Stimulated activated effector memory CD8-positive, alpha-beta T cell treated with anti-CD3 and anti-CD28 coated beads, Interleukin-12 subunit alpha, Interleukin-12 subunit beta, amount 100 ng/mL, for 72 hours (primary cell): ENCODE measurements around the gene MYH10.

Experiments
- ATAC-seq: fragments of 150-1000 bp; cut with Tn5 transposase; 2 replicates; pipeline ENCODE4 v1.10.0; 2021
- DNase-seq, 2 donors: peaks; one replicate each; pipeline ENCODE4 v3.0.0; 2021 to 2022; ENCODE audit warnings: low spot score in 2 of 2
- H3K27ac Mint-ChIP-seq: one replicate; pipeline ENCODE4 v1.8.0; 2022; ENCODE audit warnings: mild to moderate bottlenecking, mixed read lengths
- H3K36me3 Mint-ChIP-seq: one replicate; pipeline ENCODE4 v1.8.0; 2022; ENCODE audit warnings: mild to moderate bottlenecking, mixed read lengths
- H3K4me1 Mint-ChIP-seq: one replicate; pipeline ENCODE4 v1.8.0; 2022; ENCODE audit warnings: mixed read lengths
- H3K4me3 Mint-ChIP-seq: one replicate; pipeline ENCODE4 v1.8.0; 2022; ENCODE audit warnings: mild to moderate bottlenecking, mixed read lengths
- H3K9me3 Mint-ChIP-seq: one replicate; pipeline ENCODE4 v1.8.0; 2022; ENCODE audit warnings: mixed read lengths

Gene MYH10

GRCh38 chr17:8629371-8630226 lies 926 bp downstream of the MYH10 start:
- peak in 1 of 2 donors; percentile 53 for DNase-seq
- Mint-ChIP-seq H3K36me3 (no peaks in the 10 kb centered on the region), H3K4me1 (peaks cover 9% of the 10 kb centered on the region), H3K27ac (no peak overlapping the region), H3K9me3 (no peaks in the 10 kb centered on the region), H3K4me3 (peak overlapping the region; percentile 90)
- ATAC-seq = no peak

- no peak for ATAC-seq
- H3K4me3 Mint-ChIP-seq = no peak overlapping the region
- no peaks in the 10 kb centered on the region for H3K9me3 Mint-ChIP-seq
- H3K27ac Mint-ChIP-seq = no peak overlapping the region
- peaks cover 9% of the 10 kb centered on the region for H3K4me1 Mint-ChIP-seq
- H3K36me3 Mint-ChIP-seq = no peaks in the 10 kb centered on the region
- DNase-seq = no peak
Measured at GRCh38 chr17:8628609-8629169, 1.8 kb downstream of the MYH10 start.

GRCh38 chr17:8628172-8628571 lies 2.4 kb downstream of the MYH10 start:
- H3K4me3 Mint-ChIP-seq = no peak overlapping the region
- no peaks in the 10 kb centered on the region for H3K9me3 Mint-ChIP-seq
- ATAC-seq = no peak
- no peaks in the 10 kb centered on the region for H3K36me3 Mint-ChIP-seq
- H3K4me1 Mint-ChIP-seq = peaks cover 9% of the 10 kb centered on the region
- no peak overlapping the region for H3K27ac Mint-ChIP-seq
- DNase-seq = no peak

- Mint-ChIP-seq H3K27ac (no peak overlapping the region), H3K9me3 (no peaks in the 10 kb centered on the region), H3K4me3 (no peak overlapping the region), H3K36me3 (no peaks in the 10 kb centered on the region), H3K4me1 (peaks cover 15% of the 10 kb centered on the region)
- DNase-seq (no peak), ATAC-seq (no peak)
Measured at GRCh38 chr17:8623591-8623990, 6.9 kb downstream of the MYH10 start.

GRCh38 chr17:8622191-8622590 lies 8.3 kb downstream of the MYH10 start:
- H3K27ac Mint-ChIP-seq = no peak overlapping the region
- DNase-seq (no peak), ATAC-seq (no peak)
- no peaks in the 10 kb centered on the region for H3K36me3 Mint-ChIP-seq
- H3K4me1 Mint-ChIP-seq = peaks cover 15% of the 10 kb centered on the region
- no peak overlapping the region for H3K4me3 Mint-ChIP-seq
- H3K9me3 Mint-ChIP-seq = no peaks in the 10 kb centered on the region

GRCh38 chr17:8621585-8621984 lies 8.9 kb downstream of the MYH10 start:
- DNase-seq (no peak), ATAC-seq (peak; percentile 76)
- H3K4me1 Mint-ChIP-seq = peaks cover 15% of the 10 kb centered on the region
- no peak overlapping the region for H3K27ac Mint-ChIP-seq
- H3K9me3 Mint-ChIP-seq = no peaks in the 10 kb centered on the region
- no peak overlapping the region for H3K4me3 Mint-ChIP-seq
- H3K36me3 Mint-ChIP-seq = no peaks in the 10 kb centered on the region

- Mint-ChIP-seq H3K4me1 (peaks cover 15% of the 10 kb centered on the region), H3K36me3 (no peaks in the 10 kb centered on the region), H3K4me3 (no peak overlapping the region), H3K27ac (no peak overlapping the region), H3K9me3 (no peaks in the 10 kb centered on the region)
- ATAC-seq (no peak), DNase-seq (no peak)
Measured at GRCh38 chr17:8619294-8619693, 11.2 kb downstream of the MYH10 start.

- ATAC-seq (no peak), DNase-seq (no peak)
- Mint-ChIP-seq H3K9me3 (no peaks in the 10 kb centered on the region), H3K27ac (no peak overlapping the region), H3K4me1 (peaks cover 15% of the 10 kb centered on the region), H3K4me3 (no peak overlapping the region), H3K36me3 (no peaks in the 10 kb centered on the region)
Measured at GRCh38 chr17:8618825-8619224, 11.7 kb downstream of the MYH10 start.

GRCh38 chr17:8614988-8615387 lies 15.5 kb downstream of the MYH10 start:
- Mint-ChIP-seq H3K4me1 (no peaks in the 10 kb centered on the region), H3K9me3 (no peaks in the 10 kb centered on the region), H3K36me3 (no peaks in the 10 kb centered on the region), H3K4me3 (no peak overlapping the region), H3K27ac (no peak overlapping the region)
- no peak for DNase-seq
- no peak for ATAC-seq

- H3K4me3 Mint-ChIP-seq = no peak overlapping the region
- no peak for ATAC-seq
- no peaks in the 10 kb centered on the region for H3K9me3 Mint-ChIP-seq
- no peaks in the 10 kb centered on the region for H3K36me3 Mint-ChIP-seq
- no peak for DNase-seq
- no peaks in the 10 kb centered on the region for H3K4me1 Mint-ChIP-seq
- no peak overlapping the region for H3K27ac Mint-ChIP-seq
Measured at GRCh38 chr17:8611619-8612298, 18.8 kb downstream of the MYH10 start.

- DNase-seq (no peak), ATAC-seq (no peak)
- Mint-ChIP-seq H3K9me3 (no peaks in the 10 kb centered on the region), H3K4me1 (no peaks in the 10 kb centered on the region), H3K4me3 (no peak overlapping the region), H3K36me3 (no peaks in the 10 kb centered on the region), H3K27ac (no peak overlapping the region)
Measured at GRCh38 chr17:8611137-8611536, 19.4 kb downstream of the MYH10 start.

- H3K27ac Mint-ChIP-seq = no peak overlapping the region
- no peak overlapping the region for H3K4me3 Mint-ChIP-seq
- no peaks in the 10 kb centered on the region for H3K9me3 Mint-ChIP-seq
- H3K4me1 Mint-ChIP-seq = no peaks in the 10 kb centered on the region
- ATAC-seq (no peak), DNase-seq (no peak)
- H3K36me3 Mint-ChIP-seq = no peaks in the 10 kb centered on the region
Measured at GRCh38 chr17:8610558-8610957, 20.0 kb downstream of the MYH10 start.

- Mint-ChIP-seq H3K9me3 (no peaks in the 10 kb centered on the region), H3K4me1 (no peaks in the 10 kb centered on the region), H3K27ac (no peak overlapping the region), H3K36me3 (no peaks in the 10 kb centered on the region), H3K4me3 (no peak overlapping the region)
- DNase-seq (no peak), ATAC-seq (no peak)
Measured at GRCh38 chr17:8609910-8610309, 20.6 kb downstream of the MYH10 start.

- no peaks in the 10 kb centered on the region for H3K36me3 Mint-ChIP-seq
- DNase-seq = no peak
- no peak for ATAC-seq
- no peak overlapping the region for H3K27ac Mint-ChIP-seq
- H3K4me1 Mint-ChIP-seq = no peaks in the 10 kb centered on the region
- no peaks in the 10 kb centered on the region for H3K9me3 Mint-ChIP-seq
- no peak overlapping the region for H3K4me3 Mint-ChIP-seq
Measured at GRCh38 chr17:8608001-8608400, 22.5 kb downstream of the MYH10 start.

GRCh38 chr17:8606401-8606800 lies 24.1 kb downstream of the MYH10 start:
- DNase-seq (no peak), ATAC-seq (no peak)
- no peak overlapping the region for H3K4me3 Mint-ChIP-seq
- H3K36me3 Mint-ChIP-seq = no peaks in the 10 kb centered on the region
- no peaks in the 10 kb centered on the region for H3K9me3 Mint-ChIP-seq
- no peaks in the 10 kb centered on the region for H3K4me1 Mint-ChIP-seq
- no peak overlapping the region for H3K27ac Mint-ChIP-seq

GRCh38 chr17:8602679-8603078 lies 27.8 kb downstream of the MYH10 start:
- H3K4me1 Mint-ChIP-seq = no peaks in the 10 kb centered on the region
- ATAC-seq (no peak), DNase-seq (no peak)
- no peak overlapping the region for H3K27ac Mint-ChIP-seq
- no peak overlapping the region for H3K4me3 Mint-ChIP-seq
- no peaks in the 10 kb centered on the region for H3K36me3 Mint-ChIP-seq
- H3K9me3 Mint-ChIP-seq = no peaks in the 10 kb centered on the region
